Putamen (tissue), 1 donor: ENCODE measurements around the gene UPB1.

Experiments used
- DNase-seq: peaks from one replicate; pipeline ENCODE4 v3.0.0-alpha.2; 2016; ENCODE audit warnings: low spot score

Gene UPB1

GRCh38 chr22:24566899-24567511, 71.9 kb downstream of the UPB1 start:
- no peak for DNase-seq

- no peak for DNase-seq
Measured at GRCh38 chr22:24567668-24568067, 72.5 kb downstream of the UPB1 start.

DNA sequence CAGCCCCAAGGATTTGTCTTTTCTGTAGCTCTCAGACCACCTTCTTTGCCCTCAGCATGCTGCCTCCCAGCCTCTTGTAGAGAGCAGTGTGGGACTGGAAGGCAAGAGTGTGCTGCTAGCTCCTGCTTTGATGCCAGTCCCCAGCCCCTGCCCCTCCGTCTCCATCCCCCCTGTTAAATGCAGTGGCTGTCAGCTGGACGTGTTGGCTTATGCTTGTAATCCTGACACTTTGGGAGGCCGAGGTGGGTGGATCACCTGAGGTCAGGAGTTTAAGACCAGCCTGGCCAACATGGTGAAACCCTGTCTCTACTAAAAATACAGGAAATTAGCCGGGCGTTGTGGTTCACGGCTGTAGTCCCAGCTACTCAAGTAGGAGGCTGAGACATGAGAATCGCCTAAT, 76.1 kb downstream of the UPB1 start:
- DNase-seq = no peak

DNA sequence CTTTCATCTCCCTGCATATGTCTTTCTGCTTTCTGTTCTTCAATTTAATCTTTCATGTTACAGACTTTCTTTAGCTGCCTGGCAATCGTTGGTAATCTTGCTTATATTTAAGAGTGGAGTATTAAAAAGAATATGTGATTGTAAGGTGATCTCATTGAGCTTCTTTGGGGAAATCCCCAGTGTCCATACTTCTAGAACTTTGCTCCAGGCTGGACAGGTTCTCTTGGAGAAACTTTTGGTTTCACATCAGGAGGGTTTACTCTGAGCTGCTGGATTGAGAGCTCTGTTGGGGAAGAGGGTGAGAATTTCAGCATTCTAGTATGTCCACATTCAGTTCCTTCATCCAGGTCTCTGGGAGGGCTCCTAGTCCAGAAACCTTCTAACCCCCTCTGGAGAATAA, 81.6 kb downstream of the UPB1 start:
- no peak for DNase-seq
